Activated T-cell treated with anti-CD3 and anti-CD28 coated beads for 1 hour (primary cell): ENCODE measurements around the gene CACNB3.

Experiments used
- DNase-seq: peaks from one replicate; pipeline ENCODE4 v3.0.0-alpha.2; 2020; ENCODE audit warnings: low read depth

CACNB3 gene

GRCh38 chr12:48788854-48789775, 29.2 kb upstream of the CACNB3 start, which contains the start of gene ADCY6:
ADCY6 (minus strand) TSS chr12:48789089; CDS start chr12:48783434, 5,655 bp downstream.
- no peak for DNase-seq

- DNase-seq, result no peak
These were observed 28.4 kb upstream of the CACNB3 start for GRCh38 chr12:48789858-48790326.

- DNase-seq, result no peak
These were observed 24.6 kb upstream of the CACNB3 start for GRCh38 chr12:48793696-48794095.

GRCh38 chr12:48794870-48795269, 23.4 kb upstream of the CACNB3 start:
- DNase-seq, result no peak

GRCh38 chr12:48795550-48796455, 22.5 kb upstream of the CACNB3 start:
- DNase-seq, result peak; percentile 37

GRCh38 chr12:48796976-48797375, 21.3 kb upstream of the CACNB3 start:
- DNase-seq, result no peak

- DNase-seq, result no peak
These were observed 17.8 kb upstream of the CACNB3 start for GRCh38 chr12:48800457-48800856.

DNA sequence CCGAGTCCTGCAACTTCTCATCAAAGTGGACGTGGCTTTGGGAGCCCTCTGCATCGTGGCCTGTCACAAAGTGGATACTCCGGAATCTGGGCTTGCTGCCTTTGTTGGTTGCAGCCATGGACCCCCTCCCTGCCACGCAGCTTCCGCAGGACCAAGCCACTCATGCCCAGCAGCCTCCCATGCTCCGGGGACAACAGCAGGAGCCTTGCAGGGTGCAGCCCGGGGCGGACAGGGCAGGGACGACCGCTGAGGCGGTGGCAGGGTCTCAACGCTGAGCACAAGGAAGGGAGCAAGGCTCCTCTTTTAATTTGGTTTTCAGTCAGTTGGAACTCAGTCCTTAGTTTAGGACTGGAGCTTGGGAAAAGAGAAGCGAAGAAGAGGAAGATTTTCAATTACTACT, 17.3 kb upstream of the CACNB3 start:
- no peak for DNase-seq

- no peak for DNase-seq
These were observed 14.6 kb upstream of the CACNB3 start for GRCh38 chr12:48803675-48804074.

DNA sequence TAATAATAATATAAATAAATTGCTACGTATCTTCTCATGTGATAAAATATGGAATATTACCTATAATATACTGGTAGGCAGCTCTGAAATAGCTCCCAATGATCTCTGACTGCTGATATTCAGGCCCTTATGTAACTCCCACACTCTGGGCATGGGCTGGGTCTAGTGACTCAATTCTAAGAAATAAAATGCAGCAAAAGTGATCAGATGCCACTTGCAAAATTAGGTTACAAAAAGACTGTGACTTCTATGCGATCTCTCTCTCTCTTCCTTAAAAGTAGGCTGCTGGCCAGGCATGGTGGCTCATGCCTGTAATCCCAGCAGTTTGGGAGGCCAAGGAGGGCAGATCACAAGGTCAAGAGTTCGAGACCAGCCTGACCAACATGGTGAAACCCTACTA, 10.3 kb upstream of the CACNB3 start:
- no peak for DNase-seq

DNA sequence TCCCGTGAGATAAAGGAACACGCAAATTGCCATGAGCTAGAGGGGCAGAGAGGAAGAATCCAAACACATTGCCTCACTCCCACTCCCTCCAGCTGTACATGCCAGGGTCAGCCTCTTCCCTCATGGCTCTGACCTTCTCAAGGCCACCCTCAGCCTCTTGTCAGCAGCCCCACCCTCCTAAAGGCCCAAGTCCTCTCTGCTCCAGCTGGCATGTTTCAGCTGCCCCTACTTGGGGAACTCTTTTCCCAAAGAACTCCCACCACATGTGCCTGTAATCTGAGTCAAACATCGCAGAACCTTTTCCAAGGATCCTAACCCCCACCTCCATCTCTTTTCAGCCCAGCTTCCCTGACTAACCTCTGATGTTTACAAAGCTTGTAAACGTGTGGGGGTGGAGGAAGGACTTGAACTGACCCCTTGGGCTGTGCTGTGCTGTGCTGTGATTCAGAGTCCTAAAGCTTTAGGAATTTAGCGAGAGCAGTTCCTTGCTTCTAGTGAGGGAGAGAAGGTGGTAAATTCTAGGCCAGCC, 7.3 kb upstream of the CACNB3 start:
- no peak for DNase-seq

GRCh38 chr12:48811437-48812090, 6.7 kb upstream of the CACNB3 start:
- DNase-seq, result no peak

GRCh38 chr12:48812389-48812788, 5.9 kb upstream of the CACNB3 start:
- no peak for DNase-seq

GRCh38 chr12:48813465-48814261, 4.6 kb upstream of the CACNB3 start:
- DNase-seq, result no peak

DNA sequence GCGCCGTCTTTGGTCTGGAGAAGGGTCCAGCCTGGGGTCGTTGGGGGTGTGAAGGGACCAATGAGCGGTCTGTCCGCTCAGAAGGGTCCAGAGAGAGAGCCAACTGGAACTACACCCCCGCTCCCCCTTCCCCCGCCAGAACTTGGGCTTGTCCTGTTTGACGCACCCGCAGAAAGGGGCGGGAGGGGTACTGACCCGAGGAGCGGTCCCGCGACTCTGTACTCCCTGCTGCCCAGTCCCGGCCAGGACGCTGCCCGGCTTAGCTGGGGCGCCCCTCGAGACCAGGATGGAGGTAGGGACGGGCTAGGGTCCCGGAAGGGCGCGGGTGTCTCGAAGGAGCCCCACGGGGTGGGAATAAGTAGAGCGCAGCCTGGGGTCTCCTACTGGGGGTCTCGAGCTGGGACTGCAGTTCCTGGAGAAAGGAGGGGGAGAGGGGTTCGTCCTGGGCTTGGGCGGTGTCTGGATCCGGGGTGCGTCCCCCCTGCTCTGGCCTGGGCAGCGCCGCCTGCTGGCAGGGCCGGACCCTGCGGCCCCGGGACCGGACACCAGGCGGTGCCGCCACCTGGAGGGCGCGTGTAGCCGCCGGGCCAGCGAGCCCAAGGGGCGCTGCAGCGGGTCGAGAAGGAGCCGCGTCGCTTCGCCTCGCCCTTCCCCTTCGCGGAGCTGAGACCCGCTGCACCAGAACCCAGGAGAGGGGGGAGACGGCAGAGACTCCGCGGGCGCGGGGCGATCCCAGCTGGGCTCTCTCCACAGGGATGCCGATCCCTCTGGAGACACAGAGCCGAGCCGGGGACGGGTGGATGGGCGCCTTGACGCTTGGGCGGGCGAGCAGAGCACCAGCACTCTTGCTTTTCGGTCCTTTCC, 3.8 kb upstream of the CACNB3 start:
- peak; percentile 54 for DNase-seq

DNA sequence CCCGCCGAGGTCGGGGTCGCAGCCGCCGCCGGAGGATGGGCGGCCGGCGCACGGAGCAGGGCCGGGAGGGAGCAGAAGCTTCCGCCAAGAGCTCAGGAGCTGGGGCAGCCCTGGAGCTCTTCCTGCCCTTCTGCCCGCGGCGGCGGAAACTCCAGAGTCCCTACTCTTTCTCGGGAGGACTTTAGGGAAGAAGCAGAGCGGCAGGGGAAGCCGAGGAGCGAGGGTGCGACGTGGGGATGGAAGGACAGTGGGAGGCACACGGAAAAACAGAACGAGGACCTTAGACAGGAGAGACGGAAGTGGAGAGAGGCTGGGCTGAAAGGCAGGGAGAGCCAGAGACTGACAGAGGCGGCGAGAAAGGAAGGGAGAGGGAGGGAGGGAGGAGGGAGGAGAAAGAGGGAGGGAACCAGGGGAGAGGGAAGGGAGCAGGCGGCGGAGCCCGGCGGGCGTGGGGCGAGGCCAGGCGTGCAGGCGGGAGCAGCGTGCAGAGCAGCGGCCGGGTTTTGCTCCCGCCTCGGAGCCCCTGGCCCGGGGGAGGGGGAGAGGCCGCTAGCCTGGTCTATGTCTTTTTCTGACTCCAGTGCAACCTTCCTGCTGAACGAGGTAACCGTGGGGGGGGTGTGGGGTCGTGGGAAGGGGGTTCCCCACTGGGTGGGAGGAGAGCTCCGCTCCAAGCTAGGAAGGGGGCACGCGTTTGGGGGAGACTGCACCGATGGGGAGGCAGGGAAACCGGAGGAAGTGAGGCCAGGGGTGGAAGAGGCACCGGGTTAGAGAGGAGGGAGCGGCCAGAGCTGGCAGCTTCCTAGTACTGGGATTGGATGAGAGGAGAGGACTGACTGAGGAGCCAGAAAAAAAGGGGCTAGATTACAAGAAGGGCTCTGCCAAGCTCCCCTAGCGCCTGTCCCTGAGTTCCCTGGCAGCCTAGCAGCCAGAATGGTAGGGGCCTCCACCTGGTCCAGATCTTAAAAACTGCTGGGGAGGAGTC, 2.9 kb upstream of the CACNB3 start:
- peak; percentile 11 for DNase-seq

DNA sequence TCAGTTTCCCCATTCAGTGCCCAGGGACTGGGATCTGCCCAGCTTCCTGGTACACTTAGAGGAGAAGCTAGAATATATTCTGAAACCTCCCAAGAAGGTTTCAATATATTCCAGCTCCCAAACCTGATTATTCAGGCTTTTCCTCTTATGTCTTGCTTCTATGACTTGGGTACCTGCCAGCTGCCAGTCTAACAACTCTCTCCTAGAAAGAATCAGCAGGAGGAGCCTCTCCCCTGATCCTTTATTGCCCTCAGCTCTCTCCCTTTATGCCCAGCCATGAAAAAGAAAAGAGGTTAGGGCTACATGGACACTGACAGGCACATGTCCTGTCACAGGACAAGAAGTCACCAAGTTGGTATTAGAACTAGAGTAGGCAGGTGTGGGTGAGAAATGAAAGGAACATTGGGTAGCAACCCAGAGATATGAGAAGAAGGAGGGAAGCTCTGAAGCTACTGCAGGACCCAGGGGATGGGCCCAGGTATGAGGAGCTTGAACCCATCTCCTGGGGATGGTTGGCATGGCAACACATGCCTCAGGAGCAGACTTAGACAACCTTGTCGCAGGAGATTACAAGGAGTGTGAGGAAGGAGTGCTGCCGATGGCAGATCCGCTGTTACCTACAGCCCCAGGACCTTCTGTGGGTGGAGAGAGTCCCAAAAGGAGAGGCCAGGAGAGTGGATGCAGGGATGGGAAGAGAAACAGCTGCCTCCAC, 2.0 kb upstream of the CACNB3 start:
- DNase-seq, result no peak
